ENCODE results near the gene MVP. TPM values are rescaled to one million over a fixed set of nuclear protein-coding genes. Genes with fewer than 3 reads are reported as not detected.

MVP gene
- total RNA-seq, 1 donor from 2014 or later = 177 TPM

DNA sequence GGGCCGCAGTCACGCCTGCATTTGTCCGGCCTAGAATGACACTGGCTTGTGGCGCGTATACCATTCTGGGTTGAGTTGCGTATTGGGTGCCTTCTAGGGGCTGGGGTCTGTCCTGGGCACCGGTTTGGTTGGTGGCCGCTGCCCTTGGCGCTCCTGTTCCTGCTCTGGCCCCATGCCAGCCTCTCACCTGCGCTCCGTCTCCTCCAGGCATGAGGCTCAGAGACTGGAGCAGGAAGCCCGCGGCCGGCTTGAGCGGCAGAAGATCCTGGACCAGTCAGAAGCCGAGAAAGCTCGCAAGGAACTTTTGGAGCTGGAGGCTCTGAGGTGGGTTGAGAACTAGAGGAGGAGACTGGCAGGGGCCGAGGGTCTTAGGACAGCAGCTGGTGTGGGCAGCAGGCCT lies 25.4 kb downstream of the MVP start:
- ChIA-PET POLR2A (no interaction called here), CTCF (interaction anchor here (0.6 to 1.1 kb wide), 2 partner anchors 38 to 178 kb away, joined by 3 read pairs; partner anchors contain the start of gene C16orf92)
- no peaks in the 10 kb centered on the region for H3K27me3 Mint-ChIP-seq
- DNase-seq = no peak
- no peak for ATAC-seq (ENCODE audit: low read depth)
- TF ChIP-seq, protein P1, sequence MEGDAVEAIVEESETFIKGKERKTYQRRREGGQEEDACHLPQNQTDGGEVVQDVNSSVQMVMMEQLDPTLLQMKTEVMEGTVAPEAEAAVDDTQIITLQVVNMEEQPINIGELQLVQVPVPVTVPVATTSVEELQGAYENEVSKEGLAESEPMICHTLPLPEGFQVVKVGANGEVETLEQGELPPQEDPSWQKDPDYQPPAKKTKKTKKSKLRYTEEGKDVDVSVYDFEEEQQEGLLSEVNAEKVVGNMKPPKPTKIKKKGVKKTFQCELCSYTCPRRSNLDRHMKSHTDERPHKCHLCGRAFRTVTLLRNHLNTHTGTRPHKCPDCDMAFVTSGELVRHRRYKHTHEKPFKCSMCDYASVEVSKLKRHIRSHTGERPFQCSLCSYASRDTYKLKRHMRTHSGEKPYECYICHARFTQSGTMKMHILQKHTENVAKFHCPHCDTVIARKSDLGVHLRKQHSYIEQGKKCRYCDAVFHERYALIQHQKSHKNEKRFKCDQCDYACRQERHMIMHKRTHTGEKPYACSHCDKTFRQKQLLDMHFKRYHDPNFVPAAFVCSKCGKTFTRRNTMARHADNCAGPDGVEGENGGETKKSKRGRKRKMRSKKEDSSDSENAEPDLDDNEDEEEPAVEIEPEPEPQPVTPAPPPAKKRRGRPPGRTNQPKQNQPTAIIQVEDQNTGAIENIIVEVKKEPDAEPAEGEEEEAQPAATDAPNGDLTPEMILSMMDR (IDR thresholded peaks at IDR 0.05) = no peak
- H3K4me3 Mint-ChIP-seq = no peak overlapping the region
- peaks cover 57% of the 10 kb centered on the region for H3K36me3 Mint-ChIP-seq (ENCODE audit: low read depth)
- intact Hi-C loops (cut with micrococcal nuclease) = no loop called here
- H3K9me3 Mint-ChIP-seq = no peaks in the 10 kb centered on the region
- no peaks in the 10 kb centered on the region for H3K4me1 Mint-ChIP-seq
- H3K27ac Mint-ChIP-seq = no peak overlapping the region

DNA sequence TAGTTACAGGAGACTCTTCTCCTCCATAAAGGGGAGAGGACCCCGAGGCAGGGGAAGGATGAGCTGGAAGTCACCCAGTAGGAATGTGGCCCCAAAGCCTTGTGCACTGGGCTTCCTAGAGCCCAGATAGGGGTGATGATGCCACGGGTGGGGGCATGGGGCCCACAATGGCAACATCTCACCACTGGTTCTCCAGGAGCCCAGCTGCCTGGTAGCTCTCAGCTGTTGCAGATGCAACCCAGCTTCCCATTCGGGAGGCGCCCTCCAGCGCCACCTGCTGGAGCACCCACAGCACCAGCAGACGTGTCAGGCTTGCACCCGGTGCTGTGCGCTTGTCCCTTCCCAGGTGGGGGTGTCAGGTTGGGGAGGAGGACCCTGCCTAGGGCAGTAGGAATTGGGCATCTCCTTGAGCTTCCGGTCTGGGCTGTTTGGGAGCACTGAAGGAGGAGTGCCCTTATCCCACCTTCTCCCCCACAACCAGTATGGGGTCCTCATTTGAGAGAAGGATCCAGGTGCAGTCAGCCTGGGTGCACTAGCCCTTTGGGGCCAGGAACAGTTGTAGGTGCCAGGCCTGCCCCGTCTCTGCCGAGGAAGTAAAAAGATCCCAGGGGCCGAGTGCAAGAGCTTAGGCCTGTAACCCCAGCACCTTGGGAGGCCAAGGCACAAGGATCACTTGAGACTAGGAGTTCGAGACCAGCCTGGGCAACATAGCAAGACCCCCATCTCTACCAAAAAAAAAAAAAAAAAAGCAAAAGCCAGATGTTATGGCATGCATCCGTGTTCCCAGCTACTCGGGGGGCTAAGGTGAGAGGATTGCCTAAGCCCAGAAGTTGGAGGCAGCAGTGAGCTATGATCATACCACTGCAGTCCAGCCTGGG lies 28.4 kb downstream of the MVP start:
- peak; percentile 60 for DNase-seq
- Mint-ChIP-seq H3K27ac (no peak overlapping the region), H3K4me3 (no peak overlapping the region), H3K36me3 (ENCODE audit: low read depth) (peaks cover 39% of the 10 kb centered on the region), H3K4me1 (no peaks in the 10 kb centered on the region), H3K27me3 (no peaks in the 10 kb centered on the region), H3K9me3 (no peaks in the 10 kb centered on the region)
- ChIA-PET CTCF (interaction anchor here (0.6 to 3.3 kb wide), 25 partner anchors 8 to 250 kb away, joined by 3 to 43 read pairs (median 4); partner anchors contain the start of genes CDIPT, MVP and PAGR1), POLR2A (interaction anchor here (0.6 to 3.0 kb wide), 8 partner anchors 28 to 148 kb away, joined by 3 to 14 read pairs (median 6); partner anchors contain the start of genes KIF22, MAZ, MVP and PAGR1)
- intact Hi-C loops (cut with micrococcal nuclease) = loop anchor here (1.0 kb wide), 5 partner anchors 27 to 156 kb away; partner anchors contain the start of gene KIF22
- peak; percentile 82 for ATAC-seq (ENCODE audit: low read depth)
- TF ChIP-seq, protein P1 (IDR thresholded peaks at IDR 0.05) = peak; percentile 52

DNA sequence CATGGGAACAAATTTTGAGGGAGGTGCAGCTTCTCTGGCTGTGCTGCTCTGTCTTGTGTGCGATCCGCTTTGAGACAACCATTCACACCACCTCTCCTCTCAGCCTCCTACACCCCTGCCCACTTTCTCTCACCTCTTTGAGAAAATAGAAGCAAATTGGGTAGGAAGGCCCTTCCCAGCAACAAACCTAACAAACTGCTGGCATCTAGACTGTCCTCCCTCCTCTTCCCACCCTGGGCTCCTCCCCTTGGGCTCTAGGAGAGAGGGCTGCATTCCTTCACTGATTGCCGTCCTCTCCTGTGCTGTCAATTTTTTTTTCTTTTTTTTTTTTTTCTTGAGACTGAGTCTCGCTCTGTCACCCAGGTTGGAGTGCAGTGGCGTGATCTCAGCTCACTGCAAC lies 29.2 kb downstream of the MVP start:
- intact Hi-C loops (cut with micrococcal nuclease) = no loop called here
- Mint-ChIP-seq H3K27ac (no peak overlapping the region), H3K27me3 (no peaks in the 10 kb centered on the region), H3K4me3 (no peak overlapping the region), H3K9me3 (no peaks in the 10 kb centered on the region), H3K36me3 (ENCODE audit: low read depth) (peaks cover 32% of the 10 kb centered on the region), H3K4me1 (no peaks in the 10 kb centered on the region)
- ATAC-seq (ENCODE audit: low read depth) = no peak
- TF ChIP-seq, protein P1 (IDR thresholded peaks at IDR 0.05) = no peak
- ChIA-PET CTCF (interaction anchor here (0.6 to 3.3 kb wide), 5 partner anchors 11 to 158 kb away, joined by 3 to 43 read pairs (median 5); partner anchors contain the start of gene MVP), POLR2A (interaction anchor here (0.6 to 3.0 kb wide), 3 partner anchors 29 to 92 kb away, joined by 4 to 12 read pairs (median 6); partner anchors contain the start of genes KIF22 and MVP)
- no peak for DNase-seq

DNA sequence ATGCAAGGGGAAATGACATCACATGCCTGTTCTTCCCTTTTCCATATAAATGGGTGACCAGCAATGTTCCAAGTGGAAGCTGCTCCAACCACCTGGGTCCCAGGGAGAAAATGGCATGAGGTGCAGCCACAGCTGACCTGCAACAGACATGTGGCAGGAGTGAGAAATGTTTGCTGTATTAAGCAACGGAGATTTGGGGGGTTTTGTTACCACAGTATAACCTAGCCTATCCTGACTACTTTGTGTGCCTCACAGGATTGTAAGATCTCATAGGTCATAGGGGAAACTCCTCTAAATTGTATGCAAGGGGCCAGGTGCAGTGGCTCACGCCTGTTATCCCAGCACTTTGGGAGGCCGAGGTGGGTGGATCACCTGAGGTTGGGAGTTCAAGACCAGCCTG lies 30.7 kb downstream of the MVP start:
- POLR2A ChIA-PET = interaction anchor here (0.6 to 0.7 kb wide), 6 partner anchors 30 to 324 kb away, joined by 3 to 6 read pairs (median 5); no protein-coding TSS in a partner anchor
- no peak for ATAC-seq (ENCODE audit: low read depth)
- H3K27ac Mint-ChIP-seq = no peak overlapping the region
- no peak for DNase-seq
- H3K4me3 Mint-ChIP-seq = no peak overlapping the region
- intact Hi-C loops (cut with micrococcal nuclease) = no loop called here
- TF ChIP-seq, protein P1 (IDR thresholded peaks at IDR 0.05) = no peak
- CTCF ChIA-PET = no interaction called here
- no peaks in the 10 kb centered on the region for H3K9me3 Mint-ChIP-seq
- H3K36me3 Mint-ChIP-seq (ENCODE audit: low read depth) = peaks cover 18% of the 10 kb centered on the region
- H3K4me1 Mint-ChIP-seq = no peaks in the 10 kb centered on the region
- H3K27me3 Mint-ChIP-seq = no peaks in the 10 kb centered on the region

DNA sequence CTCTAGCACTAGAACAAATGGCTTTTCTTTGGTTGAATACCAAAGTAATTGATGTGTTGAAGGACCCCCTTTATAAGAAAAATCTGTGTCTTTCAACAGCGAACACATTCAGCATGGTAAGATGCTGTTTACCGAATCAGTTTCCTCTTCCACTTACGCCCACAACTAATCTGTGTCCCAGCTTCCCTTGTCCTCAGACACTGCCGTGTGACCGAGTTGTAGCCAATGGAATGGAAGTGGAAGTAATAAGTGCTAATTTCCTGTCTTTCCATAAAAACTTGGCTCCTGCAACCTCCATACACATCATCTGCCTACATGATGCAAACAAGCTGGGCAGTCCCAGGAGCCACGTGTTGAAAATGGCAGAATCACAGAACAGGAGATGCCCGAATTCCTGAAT lies 32.4 kb downstream of the MVP start:
- peaks cover 6% of the 10 kb centered on the region for H3K36me3 Mint-ChIP-seq (ENCODE audit: low read depth)
- CTCF ChIA-PET = no interaction called here
- no peak overlapping the region for H3K27ac Mint-ChIP-seq
- intact Hi-C loops (cut with micrococcal nuclease) = no loop called here
- H3K4me3 Mint-ChIP-seq = no peak overlapping the region
- no peaks in the 10 kb centered on the region for H3K27me3 Mint-ChIP-seq
- DNase-seq (no peak), ATAC-seq (ENCODE audit: low read depth) (no peak)
- no peaks in the 10 kb centered on the region for H3K4me1 Mint-ChIP-seq
- TF ChIP-seq, protein P1 (IDR thresholded peaks at IDR 0.05) = no peak
- POLR2A ChIA-PET = interaction anchor here (0.6 kb wide), 2 partner anchors 28 to 52 kb away, joined by 3 read pairs; no protein-coding TSS in a partner anchor
- no peaks in the 10 kb centered on the region for H3K9me3 Mint-ChIP-seq
